ENCODE results near the gene MAEA. TPM values are rescaled to one million over a fixed set of nuclear protein-coding genes. Genes with fewer than 3 reads are reported as not detected.

MAEA gene
- total and polyA plus RNA-seq, 10 of the 15 experiments (the other 5 are each of a cell fraction or from before 2014, with no cell fraction given), result 3.6 to 67.1 (median 54.6) TPM

- no peak for TF ChIP-seq EZH2 (IDR thresholded peaks at IDR 0.05; ENCODE audit: borderline replicate concordance, control insufficient read depth, low read depth, low read length)
- no peak for TF ChIP-seq GABPA (IDR thresholded peaks at IDR 0.05; ENCODE audit: low read depth)
- no peak for TF ChIP-seq SUZ12 (IDR thresholded peaks at IDR 0.05; ENCODE audit: unreplicated experiment)
- TF ChIP-seq SREBF2 (IDR thresholded peaks at IDR 0.05; ENCODE audit: low read length), result no peak
These were observed 15.6 kb downstream of the MAEA start (continued) for GRCh38 chr4:1305261-1305711.

- TF ChIP-seq BACH1 (IDR thresholded peaks at IDR 0.05; ENCODE audit: borderline replicate concordance) (no peak), RUNX3 (IDR thresholded peaks at IDR 0.05; ENCODE audit: low read length) (peak; percentile 36), POU2F2 (IDR thresholded peaks at IDR 0.05; ENCODE audit: borderline replicate concordance, low read depth, low read length) (peak; percentile 71; the same call in 1 of the 3 replicates)
- ChIA-PET POLR2A (no interaction called here), RAD21 (ENCODE audit: unreplicated experiment) (no interaction called here), CTCF (no interaction called here), SMC1A (ENCODE audit: uncharacterized antibody, unreplicated experiment) (no interaction called here)
- Histone ChIP-seq H3K27me3 (replicated peaks in 1 of 2; ENCODE audit: control insufficient read depth in 2 of 2, insufficient read depth in 2 of 2, low read length in 1 of 2) (no peaks in the 10 kb centered on the region), H3K36me3 (ENCODE audit: control insufficient read depth in 2 of 2, insufficient read depth in 2 of 2, low read length in 1 of 2) (peaks cover 1 to 4% of the 10 kb centered on the region in 2 experiments; a peak in 3 of 4 replicates), H4K20me1 (ENCODE audit: control insufficient read depth, insufficient read depth) (no peaks in the 10 kb centered on the region), H3K27ac (ENCODE audit: control insufficient read depth, insufficient read depth) (no peak overlapping the region), H3K4me1 (ENCODE audit: control insufficient read depth, insufficient read depth, low read length) (no peaks in the 10 kb centered on the region; the same call in 1 of the 2 replicates), H3K9ac (ENCODE audit: control insufficient read depth, insufficient read depth, low read length) (no peak overlapping the region), H3K4me3 (no peak overlapping the region), H3K4me2 (ENCODE audit: control insufficient read depth, insufficient read depth) (no peak overlapping the region), H3K79me2 (ENCODE audit: control insufficient read depth, insufficient read depth, low read length) (peaks cover 30% of the 10 kb centered on the region), H3K9me3 (replicated peaks; ENCODE audit: control insufficient read depth, insufficient read depth, low read length) (no peaks in the 10 kb centered on the region; the same call in 2 of the 3 replicates), H2AFZ (ENCODE audit: control insufficient read depth, low read depth, low read length) (no peak overlapping the region)
- FAIRE-seq, result no peak
- no TSS peak for BruUV-seq (replicated peaks)
- in situ Hi-C loops (cut with MboI), result no loop called here
- WGBS (ENCODE audit: insufficient coverage, insufficient replicate concordance, low lambda C conversion rate, missing lambda C conversion rate), result 68% methylated on average over 17 of the region's 17 CpGs
- DNase-seq (ENCODE audit: low read depth, low spot score), result no peak
- no peak for ATAC-seq
- intact Hi-C loops (cut with micrococcal nuclease; ENCODE audit: unreplicated experiment), result no loop called here
These were observed 16.2 kb downstream of the MAEA start for GRCh38 chr4:1305781-1306455.

All from GM12878 (cell line).